B cell (primary cell): ENCODE measurements around the gene HLA-DQB2. TPM values are rescaled to one million over a fixed set of nuclear protein-coding genes. Genes with fewer than 3 reads are reported as not detected.

Source experiments
- ATAC-seq: fragments of 200-7000 bp; cut with Tn5 transposase; one replicate; pipeline ENCODE4 v1.10.0; 2021; ENCODE audit warnings: low read depth, mild to moderate bottlenecking, moderate number of reproducible peaks, moderate library complexity
- CTCF ChIA-PET: fragments of 350-600 bp; sonication (Branson Sonifier 250); formaldehyde crosslinking; loops from one replicate; lab custom pipeline; 2021; ENCODE audit warnings: antibody characterized with exemption, inconsistent platforms; lab: Charles Lee
- POLR2A ChIA-PET: fragments of 350-600 bp; sonication (Branson Sonifier 250); formaldehyde crosslinking; loops from one replicate; lab custom pipeline; 2021; ENCODE audit warnings: antibody characterized with exemption; lab: Charles Lee
- DNase-seq: peaks from one replicate; pipeline ENCODE4 v3.0.0; 2013
- H2AFZ ChIP-seq: 2 replicates; pipeline ENCODE4 v1.6.1; 2012; ENCODE audit warnings: mild to moderate bottlenecking, low read depth, low read length; ENCODE audit not compliant: insufficient read depth, poor library complexity, severe bottlenecking
- H3K27ac ChIP-seq, 2 donors: 1 replicate in 1 of 2; 2 replicates in 1 of 2; pipeline ENCODE4 v1.5.1; 2012 to 2013; ENCODE audit warnings: low read length in 2 of 2, mild to moderate bottlenecking in 2 of 2, moderate library complexity in 1 of 2
- H3K27me3 ChIP-seq, 4 experiments: fragments of 200-600 bp in 1 of 4; sonication (generic) in 1 of 4; replicated peaks in 1 of 4; 1 replicate in 2 of 4; 2 replicates in 2 of 4; pipeline versions ENCODE4 v1.6.1 to v1.7.0; 2013 to 2016; ENCODE audit warnings: low read length in 3 of 4, mild to moderate bottlenecking in 2 of 4, mixed read lengths in 1 of 4, moderate library complexity in 1 of 4; ENCODE audit not compliant: insufficient read depth in 4 of 4, control insufficient read depth in 3 of 4; ENCODE audit errors: control extremely low read depth in 1 of 4
- H3K36me3 ChIP-seq, 2 experiments: replicated peaks in 1 of 2; 1 replicate in 1 of 2; 2 replicates in 1 of 2; pipeline versions ENCODE4 v1.6.1 to v1.7.1; 2013; ENCODE audit warnings: low read length in 1 of 2; ENCODE audit not compliant: insufficient read depth in 2 of 2, control insufficient read depth in 1 of 2; ENCODE audit errors: control extremely low read depth in 1 of 2, extremely low read depth in 1 of 2
- H3K4me1 ChIP-seq, 2 donors: fragments of 200-600 bp in 1 of 2; sonication (generic) in 1 of 2; 1 replicate in 1 of 2; 2 replicates in 1 of 2; pipeline versions ENCODE4 v1.5.1 to v1.6.1; 2013 to 2017; ENCODE audit warnings: low read length in 2 of 2; ENCODE audit not compliant: control insufficient read depth in 2 of 2, insufficient read depth in 2 of 2
- H3K4me2 ChIP-seq: replicated peaks from 2 replicates; pipeline ENCODE3; 2012; ENCODE audit warnings: mild to moderate bottlenecking, low read depth, low read length; ENCODE audit not compliant: poor library complexity, severe bottlenecking
- H3K4me3 ChIP-seq, 5 experiments: fragments of 200-600 bp in 1 of 5; sonication (generic) in 1 of 5; 1 replicate in 3 of 5; 2 replicates in 2 of 5; pipeline versions ENCODE4 v1.5.1 to v1.7.0; 2011 to 2016; ENCODE audit warnings: low read length in 4 of 5, mild to moderate bottlenecking in 4 of 5, low read depth in 2 of 5, control low read depth in 1 of 5, moderate library complexity in 1 of 5; ENCODE audit not compliant: insufficient read depth in 1 of 5; ENCODE audit errors: control extremely low read depth in 1 of 5, extremely low read depth in 1 of 5
- H3K79me2 ChIP-seq: fragments of 200-600 bp; sonication (generic); one replicate; pipeline ENCODE4 v1.6.0; 2016; ENCODE audit warnings: low read length; ENCODE audit not compliant: control insufficient read depth, insufficient read depth
- H3K9ac ChIP-seq: fragments of 200-600 bp; sonication (generic); 2 replicates; pipeline ENCODE4 v1.6.1; 2017; ENCODE audit warnings: mild to moderate bottlenecking, low read length, moderate library complexity
- H3K9me3 ChIP-seq, 3 donors: one replicate each; pipeline versions ENCODE4 v1.6.1 to v1.7.1; 2013; ENCODE audit warnings: low read length in 2 of 3; ENCODE audit not compliant: control insufficient read depth in 2 of 3, insufficient read depth in 1 of 3; ENCODE audit errors: control extremely low read depth in 1 of 3
- H4K20me1 ChIP-seq: 2 replicates; pipeline ENCODE4 v1.6.0; 2012; ENCODE audit warnings: mild to moderate bottlenecking, low read length; ENCODE audit not compliant: insufficient read depth, control insufficient read depth, poor library complexity, severe bottlenecking
- H3K27ac Mint-ChIP-seq: one replicate; pipeline ENCODE4 v1.8.0; 2021; ENCODE audit warnings: mixed read lengths
- H3K27me3 Mint-ChIP-seq: one replicate; pipeline ENCODE4 v1.8.0; 2021; ENCODE audit warnings: mixed read lengths
- H3K4me1 Mint-ChIP-seq: one replicate; pipeline ENCODE4 v1.8.0; 2021; ENCODE audit warnings: mixed read lengths
- H3K4me3 Mint-ChIP-seq: one replicate; pipeline ENCODE4 v1.8.0; 2021; ENCODE audit warnings: mixed read lengths
- H3K9me3 Mint-ChIP-seq: one replicate; pipeline ENCODE4 v1.8.0; 2022; ENCODE audit warnings: mixed read lengths; ENCODE audit not compliant: insufficient read depth
- CTCF ChIP-seq: fragments of 200-600 bp; IDR thresholded peaks from one replicate; pipeline ENCODE4 v1.8.0; 2022; ENCODE audit warnings: antibody characterized with exemption, mild to moderate bottlenecking
- EZH2 ChIP-seq: IDR thresholded peaks from 2 replicates; pipeline ENCODE4 v1.6.1; 2012; ENCODE audit warnings: borderline replicate concordance, low read depth, mild to moderate bottlenecking, moderate library complexity, low read length; ENCODE audit not compliant: insufficient read depth, poor library complexity, severe bottlenecking
- WGBS: methylation state at CpG from one replicate; pipeline ENCODE4 v1.1.5; 2013; ENCODE audit warnings: missing lambda C conversion rate; ENCODE audit not compliant: insufficient coverage; 5-methylcytosine and 5-hydroxymethylcytosine counted together
- intact Hi-C: fragments of 100-400 bp; cut with micrococcal nuclease; formaldehyde crosslinking; loops from one replicate; pipeline ENCODE4 v1.10.0; 2022
- polyA plus RNA-seq: library from polyadenylated mRNA; depleted of rRNA; stranded (reverse); fragments of >200 nt; gene quantifications from 2 replicates; pipeline ENCODE4 v1.2.3, GENCODE V29; 2012
- total RNA-seq, 2 donors: library from RNA; stranded (reverse); fragments of 120-200 nt in 1 of 2; gene quantifications; 1 replicate in 1 of 2; 2 replicates in 1 of 2; pipeline versions ENCODE4 v1.2.3 to v1.2.4, GENCODE V29; 2013 to 2022

Gene HLA-DQB2
- total and polyA plus RNA-seq, 2 donors (not counting 1 experiment from before 2014, with no cell fraction given) = 41.1 to 109 TPM

- no peaks in the 10 kb centered on the region for H3K36me3 ChIP-seq
- H3K79me2 ChIP-seq = no peaks in the 10 kb centered on the region
- no peaks in the 10 kb centered on the region for H3K27me3 ChIP-seq
- ChIA-PET POLR2A (no interaction called here), CTCF (interaction anchor here (3.4 kb wide), 1 partner anchor 302 kb away, joined by 11 read pairs; no protein-coding TSS in a partner anchor)
- peaks cover 7% of the 10 kb centered on the region for H3K27me3 Mint-ChIP-seq
- H3K9me3 Mint-ChIP-seq = no peaks in the 10 kb centered on the region
- no peak for DNase-seq
- H3K4me1 ChIP-seq = no peaks in the 10 kb centered on the region
- H3K4me1 Mint-ChIP-seq = no peaks in the 10 kb centered on the region
- H3K4me2 ChIP-seq = no peak overlapping the region
- TF ChIP-seq CTCF (no peak), EZH2 (no peak)
- no peak overlapping the region for H3K4me3 Mint-ChIP-seq
- no peaks in the 10 kb centered on the region for H4K20me1 ChIP-seq
- H3K27ac ChIP-seq = no peak overlapping the region
- no peak overlapping the region for H3K4me3 ChIP-seq
- no peak for ATAC-seq
- no peaks in the 10 kb centered on the region for H3K9me3 ChIP-seq
- no peak overlapping the region for H3K9ac ChIP-seq
- H2AFZ ChIP-seq = no peak overlapping the region
- WGBS = 100% methylated on average over 2 of the region's 3 CpGs
- intact Hi-C loops = no loop called here
- H3K27ac Mint-ChIP-seq = no peak overlapping the region
These were observed 46.9 kb downstream of the HLA-DQB2 start for GRCh38 chr6:32716396-32716795.

GRCh38 chr6:32713241-32713640 lies 50.1 kb downstream of the HLA-DQB2 start:
- H3K4me3 ChIP-seq = no peak overlapping the region
- intact Hi-C loops = no loop called here
- POLR2A ChIA-PET = no interaction called here
- no peaks in the 10 kb centered on the region for H4K20me1 ChIP-seq
- no peaks in the 10 kb centered on the region for H3K79me2 ChIP-seq
- no peak overlapping the region for H2AFZ ChIP-seq
- Mint-ChIP-seq H3K4me1 (no peaks in the 10 kb centered on the region), H3K9me3 (no peaks in the 10 kb centered on the region), H3K27me3 (no peaks in the 10 kb centered on the region), H3K4me3 (no peak overlapping the region), H3K27ac (no peak overlapping the region)
- no peak overlapping the region for H3K27ac ChIP-seq
- ATAC-seq (no peak), DNase-seq (no peak)
- no peaks in the 10 kb centered on the region for H3K9me3 ChIP-seq
- no peaks in the 10 kb centered on the region for H3K27me3 ChIP-seq
- no peaks in the 10 kb centered on the region for H3K36me3 ChIP-seq
- TF ChIP-seq EZH2 (no peak), CTCF (no peak)
- no peak overlapping the region for H3K4me2 ChIP-seq
- no peaks in the 10 kb centered on the region for H3K4me1 ChIP-seq
- CTCF ChIA-PET = no interaction called here
- no peak overlapping the region for H3K9ac ChIP-seq
